ENCODE measurements around the gene CTNNBL1.
A peak's percentile ranks its signal among the peaks of the same experiment; 100 is the strongest.
"Not testable (repeated sequence)": the region's sequence is repeated elsewhere in the genome, so short reads cannot be mapped to it uniquely, and the experiment has no call there.

Gene CTNNBL1

GRCh38 chr20:37850036-37850592, 156.3 kb downstream of the CTNNBL1 start:
- Mint-ChIP-seq H3K4me1 (peaks cover 2% of the 10 kb centered on the region), H3K27me3 (no peaks in the 10 kb centered on the region), H3K27ac (no peak overlapping the region), H3K36me3 (peaks cover 43% of the 10 kb centered on the region), H3K4me3 (no peak overlapping the region), H3K9me3 (no peaks in the 10 kb centered on the region)
- DNase-seq (ENCODE audit: low spot score in 2 of 2) (no peak), ATAC-seq (ENCODE audit: low read depth) (no peak)

GRCh38 chr20:37850724-37851355, 157.0 kb downstream of the CTNNBL1 start:
- Mint-ChIP-seq H3K36me3 (peaks cover 46% of the 10 kb centered on the region), H3K9me3 (no peaks in the 10 kb centered on the region)

GRCh38 chr20:37852666-37853065, 158.8 kb downstream of the CTNNBL1 start:
- no peaks in the 10 kb centered on the region for H3K9me3 Mint-ChIP-seq
- H3K27ac Mint-ChIP-seq = no peak overlapping the region
- H3K27me3 Mint-ChIP-seq = no peaks in the 10 kb centered on the region
- peaks cover 13% of the 10 kb centered on the region for H3K4me1 Mint-ChIP-seq
- DNase-seq (ENCODE audit: low spot score in 2 of 2) = no peak
- no peak overlapping the region for H3K4me3 Mint-ChIP-seq
- peaks cover 43% of the 10 kb centered on the region for H3K36me3 Mint-ChIP-seq
- no peak for ATAC-seq (ENCODE audit: low read depth)

More at GRCh38 chr20:37850724-37851355, 157.0 kb downstream of the CTNNBL1 start:
- H3K27me3 Mint-ChIP-seq = no peaks in the 10 kb centered on the region
- peaks cover 6% of the 10 kb centered on the region for H3K4me1 Mint-ChIP-seq
- DNase-seq (ENCODE audit: low spot score in 2 of 2) (no peak), ATAC-seq (ENCODE audit: low read depth) (no peak)
- no peak overlapping the region for H3K4me3 Mint-ChIP-seq
- H3K27ac Mint-ChIP-seq = no peak overlapping the region

GRCh38 chr20:37853823-37854375, 160.1 kb downstream of the CTNNBL1 start:
- no peak overlapping the region for H3K4me3 Mint-ChIP-seq
- no peak for ATAC-seq (ENCODE audit: low read depth)
- no peak for DNase-seq (ENCODE audit: low spot score in 2 of 2)
- peaks cover 13% of the 10 kb centered on the region for H3K4me1 Mint-ChIP-seq
- no peaks in the 10 kb centered on the region for H3K9me3 Mint-ChIP-seq
- peak overlapping the region; percentile 8 for H3K27ac Mint-ChIP-seq
- H3K27me3 Mint-ChIP-seq = no peaks in the 10 kb centered on the region
- peaks cover 42% of the 10 kb centered on the region for H3K36me3 Mint-ChIP-seq

- H3K4me3 Mint-ChIP-seq; H3K9me3 Mint-ChIP-seq; H3K27ac Mint-ChIP-seq; H3K27me3 Mint-ChIP-seq; ATAC-seq (ENCODE audit: low read depth); DNase-seq (ENCODE audit: low spot score in 2 of 2): not testable (repeated sequence)
- peaks cover 41% of the 10 kb centered on the region for H3K36me3 Mint-ChIP-seq
- peaks cover 13% of the 10 kb centered on the region for H3K4me1 Mint-ChIP-seq
Observed at GRCh38 chr20:37856034-37856433, 162.2 kb downstream of the CTNNBL1 start.

- H3K36me3 Mint-ChIP-seq = peaks cover 45% of the 10 kb centered on the region
- no peak for ATAC-seq (ENCODE audit: low read depth)
Observed at GRCh38 chr20:37856932-37857660, 163.3 kb downstream of the CTNNBL1 start.

GRCh38 chr20:37859406-37860171, 165.8 kb downstream of the CTNNBL1 start:
- no peaks in the 10 kb centered on the region for H3K9me3 Mint-ChIP-seq
- no peaks in the 10 kb centered on the region for H3K27me3 Mint-ChIP-seq
- no peak overlapping the region for H3K4me3 Mint-ChIP-seq
- H3K4me1 Mint-ChIP-seq = peaks cover 13% of the 10 kb centered on the region
- ATAC-seq (ENCODE audit: low read depth) (no peak), DNase-seq (ENCODE audit: low spot score in 2 of 2) (no peak)
- H3K27ac Mint-ChIP-seq = no peak overlapping the region
- H3K36me3 Mint-ChIP-seq = peaks cover 52% of the 10 kb centered on the region

More at GRCh38 chr20:37856932-37857660, 163.3 kb downstream of the CTNNBL1 start:
- H3K27ac Mint-ChIP-seq = peak overlapping the region; percentile 9
- DNase-seq (ENCODE audit: low spot score in 2 of 2) = no peak
- no peaks in the 10 kb centered on the region for H3K27me3 Mint-ChIP-seq
- peaks cover 13% of the 10 kb centered on the region for H3K4me1 Mint-ChIP-seq
- no peak overlapping the region for H3K4me3 Mint-ChIP-seq
- H3K9me3 Mint-ChIP-seq = no peaks in the 10 kb centered on the region

- Mint-ChIP-seq H3K9me3 (no peaks in the 10 kb centered on the region), H3K4me1 (peaks cover 2% of the 10 kb centered on the region), H3K36me3 (peaks cover 48% of the 10 kb centered on the region), H3K27me3 (no peaks in the 10 kb centered on the region), H3K27ac (no peak overlapping the region), H3K4me3 (no peak overlapping the region)
- DNase-seq (ENCODE audit: low spot score in 2 of 2) (no peak), ATAC-seq (ENCODE audit: low read depth) (no peak)
Observed at GRCh38 chr20:37863289-37863688, 169.5 kb downstream of the CTNNBL1 start.

- Mint-ChIP-seq H3K27ac (peak overlapping the region; percentile 53), H3K27me3 (no peaks in the 10 kb centered on the region), H3K4me1 (peaks cover 2% of the 10 kb centered on the region), H3K9me3 (no peaks in the 10 kb centered on the region), H3K4me3 (no peak overlapping the region), H3K36me3 (peaks cover 47% of the 10 kb centered on the region)
- DNase-seq (ENCODE audit: low spot score in 2 of 2) = no peak
- ATAC-seq (ENCODE audit: low read depth) = no peak
Observed at GRCh38 chr20:37864298-37864697, 170.5 kb downstream of the CTNNBL1 start.

- Mint-ChIP-seq H3K4me3 (no peak overlapping the region), H3K27me3 (no peaks in the 10 kb centered on the region), H3K9me3 (no peaks in the 10 kb centered on the region), H3K27ac (no peak overlapping the region), H3K4me1 (peaks cover 2% of the 10 kb centered on the region), H3K36me3 (peaks cover 48% of the 10 kb centered on the region)
- DNase-seq (ENCODE audit: low spot score in 2 of 2) (no peak), ATAC-seq (ENCODE audit: low read depth) (no peak)
Observed at GRCh38 chr20:37866051-37866450, 172.2 kb downstream of the CTNNBL1 start.

- Mint-ChIP-seq H3K4me1 (peaks cover 2% of the 10 kb centered on the region), H3K27ac (peak overlapping the region; percentile 82), H3K36me3 (peaks cover 40% of the 10 kb centered on the region), H3K27me3 (no peaks in the 10 kb centered on the region), H3K9me3 (no peaks in the 10 kb centered on the region), H3K4me3 (no peak overlapping the region)
- no peak for ATAC-seq (ENCODE audit: low read depth)
- DNase-seq (ENCODE audit: low spot score in 2 of 2) = no peak
Observed at GRCh38 chr20:37867289-37868195, 173.7 kb downstream of the CTNNBL1 start.

- DNase-seq (ENCODE audit: low spot score in 2 of 2) (no peak), ATAC-seq (ENCODE audit: low read depth) (peak; percentile 32)
- Mint-ChIP-seq H3K4me1 (no peaks in the 10 kb centered on the region), H3K27me3 (no peaks in the 10 kb centered on the region), H3K9me3 (no peaks in the 10 kb centered on the region), H3K27ac (peak overlapping the region; percentile 46), H3K36me3 (peaks cover 34% of the 10 kb centered on the region), H3K4me3 (no peak overlapping the region)
Observed at GRCh38 chr20:37868851-37869333, 175.1 kb downstream of the CTNNBL1 start.

- Mint-ChIP-seq H3K36me3 (peaks cover 37% of the 10 kb centered on the region), H3K4me3 (no peak overlapping the region), H3K27me3 (no peaks in the 10 kb centered on the region), H3K4me1 (no peaks in the 10 kb centered on the region), H3K9me3 (no peaks in the 10 kb centered on the region), H3K27ac (peak overlapping the region; percentile 46)
- no peak for DNase-seq (ENCODE audit: low spot score in 2 of 2)
- no peak for ATAC-seq (ENCODE audit: low read depth)
Observed at GRCh38 chr20:37869334-37869861, 175.6 kb downstream of the CTNNBL1 start.
